Measurements from ENCODE around the gene DOHH.

The DOHH gene

DNA sequence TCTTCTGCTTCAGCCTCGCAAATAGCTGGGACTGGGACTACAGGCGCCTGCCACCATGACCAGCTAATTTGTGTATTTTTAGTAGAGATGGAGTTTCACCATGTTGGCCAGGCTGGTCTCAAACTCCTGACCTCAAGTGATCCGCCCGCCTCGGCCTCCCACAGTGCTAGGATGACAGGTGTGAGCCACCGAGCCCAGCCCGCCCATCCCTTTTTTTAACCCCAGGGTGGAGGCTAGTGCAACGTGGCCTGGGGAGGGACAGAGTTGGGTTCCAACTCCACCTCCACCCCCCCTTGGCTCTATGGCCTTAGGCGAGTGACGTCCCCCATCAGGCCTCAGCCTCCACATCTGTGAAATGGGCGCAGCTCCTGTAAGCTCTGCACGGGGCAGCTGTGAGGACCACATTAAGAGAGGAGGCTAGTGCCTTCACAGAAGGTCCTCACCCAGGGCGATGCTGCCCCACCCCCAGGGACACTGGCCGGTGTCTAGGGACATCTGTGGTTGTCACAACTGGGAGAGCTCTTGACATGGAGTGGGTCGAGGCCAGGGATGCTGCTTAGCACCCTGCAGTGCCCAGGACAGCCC is 57.9 kb downstream of the DOHH start:
- H3K27ac ChIP-seq: no peak overlapping the region
- no peak for TF ChIP-seq CTCF (conservative IDR thresholded peaks at IDR 0.05)
- TF ChIP-seq ZFX (IDR thresholded peaks at IDR 0.05): no peak

- no peak overlapping the region for H3K27ac ChIP-seq
- TF ChIP-seq ZFX (IDR thresholded peaks at IDR 0.05): no peak
- TF ChIP-seq CTCF (conservative IDR thresholded peaks at IDR 0.05): no peak
Measured at GRCh38 chr19:3441986-3442329, 58.5 kb downstream of the DOHH start.

DNA sequence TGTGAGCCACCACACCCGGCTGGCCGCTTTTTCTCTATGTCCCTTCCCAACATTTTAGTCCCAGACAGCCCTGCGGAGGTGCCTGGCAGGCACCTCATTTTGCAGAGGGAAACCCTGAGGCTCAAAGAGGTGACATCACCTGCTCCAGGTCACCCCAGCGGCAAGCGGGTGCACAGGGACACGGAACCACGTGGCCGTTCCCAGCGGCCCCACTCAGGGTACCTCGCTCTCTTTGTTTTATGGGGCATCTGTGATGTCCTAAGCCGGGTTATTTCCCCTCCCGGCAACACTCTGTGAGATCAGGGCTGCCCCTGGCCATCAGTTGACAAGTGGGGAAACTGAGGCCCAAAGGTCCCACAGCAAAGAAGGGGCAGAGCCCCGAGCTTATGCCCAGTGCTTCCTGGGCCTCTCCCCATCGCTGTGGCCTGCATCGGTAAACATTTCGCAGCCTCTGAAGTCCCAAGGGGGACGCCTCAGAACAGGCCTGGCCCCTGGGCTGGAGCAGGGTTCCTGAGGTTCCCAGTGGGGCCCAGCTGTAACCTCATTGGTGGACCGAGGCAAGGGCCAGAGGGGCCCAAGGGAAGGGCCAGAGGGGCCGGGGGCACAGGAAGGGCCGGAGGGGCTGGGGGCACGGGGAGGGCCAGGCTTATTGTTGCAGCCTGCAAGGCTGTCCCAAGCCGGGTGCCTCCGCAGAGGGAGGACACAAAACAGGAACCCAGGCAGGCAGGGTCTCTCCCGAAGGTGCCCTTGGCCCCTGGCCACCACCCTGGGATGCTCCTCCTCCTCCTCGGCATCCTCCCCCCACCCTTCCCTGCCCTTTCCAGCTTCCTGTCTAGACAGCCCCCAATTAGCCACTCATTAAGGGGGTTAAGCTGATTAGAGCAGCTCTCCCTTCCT is 59.1 kb downstream of the DOHH start:
- no peak overlapping the region for H3K27ac ChIP-seq
- TF ChIP-seq CTCF (conservative IDR thresholded peaks at IDR 0.05) (no peak), ZFX (IDR thresholded peaks at IDR 0.05) (no peak)

Data from C4-2B (cell line).